Measurements from ENCODE around the gene ASB13.

GRCh38 chr10:5632446-5632845, 33.9 kb downstream of the ASB13 start:
- TF ChIP-seq CTCF (conservative IDR thresholded peaks at IDR 0.05; ENCODE audit: low read depth in 2 of 2) (no peak), JUNB (IDR thresholded peaks at IDR 0.05; ENCODE audit: unreplicated experiment) (no peak)

Data from GM23338 (cell line).